ENCODE measurements around the gene KDM4C. TPM values are rescaled to one million over a fixed set of nuclear protein-coding genes. Genes with fewer than 3 reads are reported as not detected.

Gene KDM4C
- total RNA-seq, 4 donors from 2014 or later = 75.0 to 95.9 (median 88.9) TPM

DNA sequence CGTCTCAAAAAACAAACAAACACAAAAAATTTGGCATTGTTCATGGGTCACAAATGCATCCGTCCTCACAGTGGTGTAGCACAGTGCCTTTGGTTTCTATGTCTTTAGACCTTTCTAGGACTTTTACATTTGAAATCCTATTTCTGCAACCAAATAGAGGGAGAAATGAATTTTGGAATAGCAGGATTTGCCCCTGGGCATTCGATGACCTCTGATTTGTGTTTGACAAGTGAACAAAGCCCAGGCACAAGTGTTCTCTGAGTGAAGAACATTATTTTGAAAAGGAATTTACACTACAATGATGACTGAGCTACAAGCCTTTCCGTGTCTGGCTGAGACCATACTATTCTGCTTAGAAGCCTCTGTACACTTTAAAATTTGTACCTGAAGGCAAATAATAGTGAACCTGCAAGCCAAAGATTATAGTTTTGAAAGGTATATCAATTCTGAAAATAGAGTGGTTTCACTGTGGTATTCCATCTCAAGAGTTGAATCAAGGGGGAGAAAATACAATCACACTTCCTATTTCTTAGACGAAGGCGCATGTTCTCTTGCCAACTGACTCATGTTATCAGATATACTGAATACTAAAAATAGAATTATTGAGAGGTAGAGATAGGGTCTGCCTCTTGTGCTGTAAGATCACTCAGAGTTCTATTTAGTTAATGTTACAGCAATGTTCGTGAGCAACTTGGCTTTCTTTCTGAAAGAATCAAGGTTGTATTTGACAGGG is 297.6 kb downstream of the KDM4C start:
- Histone ChIP-seq H3K27me3 (no peaks in the 10 kb centered on the region), H3K27ac (no peak overlapping the region), H3K36me3 (no peaks in the 10 kb centered on the region), H3K9me3 (no peaks in the 10 kb centered on the region), H3K4me1 (no peaks in the 10 kb centered on the region), H3K4me3 (no peak overlapping the region)
- in situ Hi-C loops (cut with MboI; ENCODE audit: low pct_ligation_motif_present in 1 of 4, low pct_unique_long_range_greater_than_20kb in 1 of 4, low sequenced_read_pairs in 3 of 4) = loop anchor here in 2 of 4 donors (25.0 kb wide), 1 partner anchor 482 kb away; no protein-coding TSS in a partner anchor
- TF ChIP-seq EP300 (IDR thresholded peaks at IDR 0.05; ENCODE audit: low read depth) = no peak
- no peak for TF ChIP-seq POLR2AphosphoS5 (IDR thresholded peaks at IDR 0.05)
- TF ChIP-seq POLR2A (IDR thresholded peaks at IDR 0.05) = no peak
- TF ChIP-seq, protein P1, sequence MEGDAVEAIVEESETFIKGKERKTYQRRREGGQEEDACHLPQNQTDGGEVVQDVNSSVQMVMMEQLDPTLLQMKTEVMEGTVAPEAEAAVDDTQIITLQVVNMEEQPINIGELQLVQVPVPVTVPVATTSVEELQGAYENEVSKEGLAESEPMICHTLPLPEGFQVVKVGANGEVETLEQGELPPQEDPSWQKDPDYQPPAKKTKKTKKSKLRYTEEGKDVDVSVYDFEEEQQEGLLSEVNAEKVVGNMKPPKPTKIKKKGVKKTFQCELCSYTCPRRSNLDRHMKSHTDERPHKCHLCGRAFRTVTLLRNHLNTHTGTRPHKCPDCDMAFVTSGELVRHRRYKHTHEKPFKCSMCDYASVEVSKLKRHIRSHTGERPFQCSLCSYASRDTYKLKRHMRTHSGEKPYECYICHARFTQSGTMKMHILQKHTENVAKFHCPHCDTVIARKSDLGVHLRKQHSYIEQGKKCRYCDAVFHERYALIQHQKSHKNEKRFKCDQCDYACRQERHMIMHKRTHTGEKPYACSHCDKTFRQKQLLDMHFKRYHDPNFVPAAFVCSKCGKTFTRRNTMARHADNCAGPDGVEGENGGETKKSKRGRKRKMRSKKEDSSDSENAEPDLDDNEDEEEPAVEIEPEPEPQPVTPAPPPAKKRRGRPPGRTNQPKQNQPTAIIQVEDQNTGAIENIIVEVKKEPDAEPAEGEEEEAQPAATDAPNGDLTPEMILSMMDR (IDR thresholded peaks at IDR 0.05) = no peak
- intact Hi-C loops (cut with DNase I; ENCODE audit: low total_unique reads) = no loop called here
- DNase-seq = no peak
- WGBS, 2 donors (ENCODE audit: low coverage in 1 of 2) = 86% methylated on average over 7 of the region's 7 CpGs

- Histone ChIP-seq H3K4me1 (no peaks in the 10 kb centered on the region), H3K27me3 (no peaks in the 10 kb centered on the region), H3K36me3 (no peaks in the 10 kb centered on the region), H3K4me3 (no peak overlapping the region), H3K9me3 (no peaks in the 10 kb centered on the region), H3K27ac (no peak overlapping the region)
- no peak for DNase-seq
- intact Hi-C loops (cut with DNase I; ENCODE audit: low total_unique reads) = no loop called here
- in situ Hi-C loops (cut with MboI; ENCODE audit: low pct_ligation_motif_present in 1 of 4, low pct_unique_long_range_greater_than_20kb in 1 of 4, low sequenced_read_pairs in 3 of 4) = loop anchor here in 2 of 4 donors (25.0 kb wide), 1 partner anchor 481 kb away; no protein-coding TSS in a partner anchor
- no peak for TF ChIP-seq POLR2A (IDR thresholded peaks at IDR 0.05)
- no peak for TF ChIP-seq EP300 (IDR thresholded peaks at IDR 0.05; ENCODE audit: low read depth)
- TF ChIP-seq, protein P1 (IDR thresholded peaks at IDR 0.05) = no peak
- no peak for TF ChIP-seq POLR2AphosphoS5 (IDR thresholded peaks at IDR 0.05)
These were observed 298.5 kb downstream of the KDM4C start for GRCh38 chr9:7056254-7056653.

DNA sequence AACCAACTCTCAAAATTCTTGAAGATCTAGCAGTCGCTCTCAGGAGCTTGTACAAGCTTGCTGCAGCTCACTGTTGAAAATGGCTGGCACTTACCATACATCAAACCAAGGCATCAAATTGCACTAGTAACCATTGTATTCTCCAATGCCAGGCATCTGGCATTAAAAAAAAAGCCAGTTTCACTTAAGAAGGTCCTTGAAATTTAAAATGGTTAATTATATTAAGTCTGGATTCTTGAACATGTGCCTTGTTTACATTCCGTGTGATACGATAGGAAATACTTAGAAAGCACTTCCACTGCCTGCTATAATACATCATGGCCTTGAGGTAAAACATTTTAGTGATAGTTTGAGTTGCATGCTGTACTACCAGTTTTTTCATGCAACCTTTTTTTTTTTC is 300.7 kb downstream of the KDM4C start:
- Histone ChIP-seq H3K27me3 (no peaks in the 10 kb centered on the region), H3K9me3 (no peaks in the 10 kb centered on the region), H3K27ac (no peak overlapping the region), H3K36me3 (no peaks in the 10 kb centered on the region), H3K4me1 (no peaks in the 10 kb centered on the region), H3K4me3 (no peak overlapping the region)
- in situ Hi-C loops (cut with MboI; ENCODE audit: low pct_ligation_motif_present in 1 of 4, low pct_unique_long_range_greater_than_20kb in 1 of 4, low sequenced_read_pairs in 3 of 4) (loop anchor here in 2 of 4 donors (25.0 kb wide), 1 partner anchor 479 kb away; no protein-coding TSS in a partner anchor), intact Hi-C loops (cut with DNase I; ENCODE audit: low total_unique reads) (no loop called here)
- no peak for DNase-seq
- TF ChIP-seq, protein P1 (IDR thresholded peaks at IDR 0.05) = no peak
- TF ChIP-seq EP300 (IDR thresholded peaks at IDR 0.05; ENCODE audit: low read depth) (no peak), POLR2AphosphoS5 (IDR thresholded peaks at IDR 0.05) (no peak), POLR2A (IDR thresholded peaks at IDR 0.05) (no peak)
- WGBS, 2 donors (ENCODE audit: low coverage in 1 of 2) = 83 to 84% methylated on average over 2 to 3 of the region's 3 CpGs

- intact Hi-C loops (cut with DNase I; ENCODE audit: low total_unique reads) (no loop called here), in situ Hi-C loops (cut with MboI; ENCODE audit: low pct_ligation_motif_present in 1 of 4, low pct_unique_long_range_greater_than_20kb in 1 of 4, low sequenced_read_pairs in 3 of 4) (loop anchor here in 2 of 4 donors (25.0 kb wide), 1 partner anchor 470 kb away; no protein-coding TSS in a partner anchor)
- Histone ChIP-seq H3K27me3 (no peaks in the 10 kb centered on the region), H3K9me3 (no peaks in the 10 kb centered on the region), H3K27ac (no peak overlapping the region), H3K4me3 (no peak overlapping the region), H3K36me3 (no peaks in the 10 kb centered on the region), H3K4me1 (no peaks in the 10 kb centered on the region)
- TF ChIP-seq, protein P1 (IDR thresholded peaks at IDR 0.05) = no peak
- TF ChIP-seq EP300 (IDR thresholded peaks at IDR 0.05; ENCODE audit: low read depth) (no peak), POLR2AphosphoS5 (IDR thresholded peaks at IDR 0.05) (no peak), POLR2A (IDR thresholded peaks at IDR 0.05) (no peak)
- 78 to 90% methylated on average over 3 to 4 of the region's 4 CpGs for whole genome bisulfite sequencing, 2 donors (ENCODE audit: low coverage in 1 of 2)
- DNase-seq = no peak
These were observed 309.4 kb downstream of the KDM4C start for GRCh38 chr9:7067169-7067568.
